K562 (cell line): ENCODE results near the gene DVL2. TPM values are rescaled to one million over a fixed set of nuclear protein-coding genes. Genes with fewer than 3 reads are reported as not detected.

ENCODE experiments used
- CBX3 ChIP-seq, 2 experiments: IDR thresholded peaks; 1 replicate in 1 of 2; 2 replicates in 1 of 2; pipeline ENCODE4 v1.6.1; 2012; ENCODE audit warnings: inconsistent platforms in 2 of 2, low read length in 2 of 2, borderline replicate concordance in 1 of 2, control low read depth in 1 of 2
- CREB1 ChIP-seq, 2 experiments: sonication (generic) in 1 of 2; formaldehyde crosslinking in 1 of 2; IDR thresholded peaks; 2 replicates each; pipeline versions ENCODE4 v1.6.1 to v1.8.0; 2012 to 2022; ENCODE audit warnings: inconsistent platforms in 1 of 2, mild to moderate bottlenecking in 1 of 2, missing genetic modification reagents in 1 of 2, moderate library complexity in 1 of 2
- GABPB1 ChIP-seq: sonication (generic); formaldehyde crosslinking; IDR thresholded peaks from 2 replicates; pipeline ENCODE4 v1.8.0; 2022; ENCODE audit warnings: mild to moderate bottlenecking, missing genetic modification reagents
- HMG20A ChIP-seq: fragments of 450-650 bp; formaldehyde crosslinking; conservative IDR thresholded peaks from 2 replicates; pipeline ENCODE4 v1.4.0; 2020; ENCODE audit warnings: mild to moderate bottlenecking, mixed read lengths
- MECOM ChIP-seq: fragments of 250-450 bp; sonication (Bioruptor Pico); IDR thresholded peaks from 2 replicates; pipeline ENCODE4 v1.8.0; 2022; ENCODE audit warnings: inconsistent platforms
- NR3C1 ChIP-seq: sonication (generic); formaldehyde crosslinking; IDR thresholded peaks from 2 replicates; pipeline ENCODE4 v1.8.1; 2022; ENCODE audit warnings: missing genetic modification reagents
- NRF1 ChIP-seq, 2 experiments: fragments of 450-650 bp; IDR thresholded peaks in 1 of 2; conservative IDR thresholded peaks in 1 of 2; 2 replicates each; pipeline ENCODE4 v1.6.1; 2014; ENCODE audit warnings: mild to moderate bottlenecking in 2 of 2
- SMC3 ChIP-seq: conservative IDR thresholded peaks from 2 replicates; pipeline ENCODE4 v1.6.1; 2011; ENCODE audit warnings: low read depth, low read length, improper control_type of control experiment; ENCODE audit not compliant: insufficient read depth
- ZBTB7A ChIP-seq: IDR thresholded peaks from 2 replicates; pipeline ENCODE4 v1.6.1; 2011; ENCODE audit warnings: low read depth, mild to moderate bottlenecking, low read length, moderate library complexity, borderline replicate concordance; ENCODE audit not compliant: control insufficient read depth
- ZC3H11A ChIP-seq: IDR thresholded peaks from 2 replicates; pipeline ENCODE4 v1.6.1; 2012; ENCODE audit warnings: low read depth, low read length, improper control_type of control experiment
- ZC3H4 ChIP-seq: sonication (generic); formaldehyde crosslinking; IDR thresholded peaks from 2 replicates; pipeline ENCODE4 v1.9.0; 2021; ENCODE audit warnings: missing genetic modification reagents, borderline replicate concordance
- ZFPM2 ChIP-seq: fragments of 250-450 bp; sonication (Bioruptor Pico); IDR thresholded peaks from 2 replicates; pipeline ENCODE4 v1.5.1; 2022; ENCODE audit warnings: mild to moderate bottlenecking
- polyA plus RNA-seq, 8 experiments: library from polyadenylated mRNA; depleted of rRNA in 4 of 8; stranded (reverse) in 5 of 8; unstranded in 3 of 8; fragments of >200 nt; fragmentation: Nextera tagmentation in 2 of 8; fragmentation: Illumina TruSeq in 1 of 8; extraction: Ambion mirVana in 2 of 8; extraction: Trizol in 1 of 8; gene quantifications; 2 replicates each; pipeline versions ENCODE4 v1.2.1 to v1.2.3, GENCODE V29; 2011 to 2014; ENCODE audit warnings: inconsistent platforms in 1 of 8, missing spikeins in 1 of 8
- total RNA-seq, 7 experiments: library from RNA; depleted of rRNA in 6 of 7; stranded (reverse); fragments of >200 nt in 6 of 7; fragmentation: Illumina TruSeq in 2 of 7; extraction: Trizol in 2 of 7; gene quantifications; 2 replicates each; pipeline versions ENCODE4 v1.2.1 to v1.2.3, GENCODE V29; 2011 to 2021; ENCODE audit warnings: low replicate concordance in 1 of 7
- TF ChIP-seq, protein P1 (sequence below): fragments of 450-650 bp; IDR thresholded peaks from 2 replicates; pipeline ENCODE4 v1.6.1; 2016; ENCODE audit warnings: borderline replicate concordance
- TF ChIP-seq, protein P2 (sequence below): fragments of 450-650 bp; formaldehyde crosslinking; IDR thresholded peaks from 2 replicates; pipeline ENCODE4 v1.4.0; 2022; ENCODE audit warnings: mild to moderate bottlenecking, moderate library complexity
- TF ChIP-seq, protein P3 (sequence below): fragments of 200-800 bp; sonication (Bioruptor generic); IDR thresholded peaks from 2 replicates; pipeline ENCODE4 v1.6.1; 2016; ENCODE audit warnings: missing genetic modification characterization, missing compliant biosample characterization
- TF ChIP-seq, protein P4 (sequence below): sonication (generic); formaldehyde crosslinking; IDR thresholded peaks from 2 replicates; pipeline ENCODE4 v1.8.0; 2022; ENCODE audit warnings: mild to moderate bottlenecking, missing genetic modification reagents
- TF ChIP-seq, protein P5 (sequence below): sonication (generic); formaldehyde crosslinking; IDR thresholded peaks from 2 replicates; pipeline ENCODE4 v1.8.0; 2022; ENCODE audit warnings: missing genetic modification reagents, mild to moderate bottlenecking, moderate library complexity, borderline replicate concordance

The DVL2 gene
- total and polyA plus RNA-seq, 9 of the 15 experiments (the other 6 are each of a cell fraction or from before 2014, with no cell fraction given) = 1.3 to 49.5 (median 24.3) TPM

DNA sequence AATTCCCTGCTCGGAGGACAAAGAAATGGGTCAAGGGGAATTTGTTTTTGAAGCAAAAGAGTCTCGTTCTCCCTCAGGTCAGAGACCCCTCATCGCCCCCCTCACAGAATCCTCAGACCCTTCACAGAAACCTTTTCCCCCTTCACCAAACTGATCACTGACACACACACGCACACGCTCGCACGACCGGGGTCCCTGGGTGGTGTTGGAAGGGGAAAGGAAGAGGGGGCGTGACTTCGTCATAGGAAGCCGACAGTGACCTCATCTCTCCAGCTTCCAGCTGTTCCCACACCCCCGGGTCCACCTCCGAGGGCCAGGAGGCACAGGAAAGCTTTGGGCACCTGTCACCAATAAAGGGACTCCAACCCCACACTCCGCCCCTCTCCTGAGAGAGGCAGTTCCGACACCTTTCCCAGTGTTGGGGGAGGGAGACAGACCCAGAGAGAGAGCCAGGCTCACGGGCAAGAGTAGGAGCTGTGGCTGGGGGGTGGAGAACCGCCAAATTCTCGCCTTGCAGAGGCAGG lies 56.3 kb downstream of the DVL2 start (continued):
- TF ChIP-seq GABPB1 (no peak), MECOM (no peak), ZBTB7A (peak; percentile 40; the same call in 1 of the 2 replicates), ZC3H11A (no peak), NR3C1 (no peak), ZFPM2 (CRISPR knock-in tag) (no peak), ZC3H4 (CRISPR knock-in tag) (no peak), CBX3 (IDR thresholded peaks at IDR 0.05; ENCODE audit: borderline replicate concordance in 1 of 2, low read length in 2 of 2) (no peak), HMG20A (CRISPR knock-in tag) (no peak), SMC3 (no peak), NRF1 (conservative IDR thresholded peaks at IDR 0.05 in 1 of 2, IDR thresholded peaks at IDR 0.05 in 1 of 2) (no peak), CREB1 (IDR thresholded peaks at IDR 0.05) (peak; percentile 83), CREB1 (CRISPR knock-in tag; IDR thresholded peaks at IDR 0.05) (peak; percentile 18; the same call in 1 of the 2 replicates)
- TF ChIP-seq, protein P1, sequence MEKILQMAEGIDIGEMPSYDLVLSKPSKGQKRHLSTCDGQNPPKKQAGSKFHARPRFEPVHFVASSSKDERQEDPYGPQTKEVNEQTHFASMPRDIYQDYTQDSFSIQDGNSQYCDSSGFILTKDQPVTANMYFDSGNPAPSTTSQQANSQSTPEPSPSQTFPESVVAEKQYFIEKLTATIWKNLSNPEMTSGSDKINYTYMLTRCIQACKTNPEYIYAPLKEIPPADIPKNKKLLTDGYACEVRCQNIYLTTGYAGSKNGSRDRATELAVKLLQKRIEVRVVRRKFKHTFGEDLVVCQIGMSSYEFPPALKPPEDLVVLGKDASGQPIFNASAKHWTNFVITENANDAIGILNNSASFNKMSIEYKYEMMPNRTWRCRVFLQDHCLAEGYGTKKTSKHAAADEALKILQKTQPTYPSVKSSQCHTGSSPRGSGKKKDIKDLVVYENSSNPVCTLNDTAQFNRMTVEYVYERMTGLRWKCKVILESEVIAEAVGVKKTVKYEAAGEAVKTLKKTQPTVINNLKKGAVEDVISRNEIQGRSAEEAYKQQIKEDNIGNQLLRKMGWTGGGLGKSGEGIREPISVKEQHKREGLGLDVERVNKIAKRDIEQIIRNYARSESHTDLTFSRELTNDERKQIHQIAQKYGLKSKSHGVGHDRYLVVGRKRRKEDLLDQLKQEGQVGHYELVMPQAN = no peak
- TF ChIP-seq, protein P2, sequence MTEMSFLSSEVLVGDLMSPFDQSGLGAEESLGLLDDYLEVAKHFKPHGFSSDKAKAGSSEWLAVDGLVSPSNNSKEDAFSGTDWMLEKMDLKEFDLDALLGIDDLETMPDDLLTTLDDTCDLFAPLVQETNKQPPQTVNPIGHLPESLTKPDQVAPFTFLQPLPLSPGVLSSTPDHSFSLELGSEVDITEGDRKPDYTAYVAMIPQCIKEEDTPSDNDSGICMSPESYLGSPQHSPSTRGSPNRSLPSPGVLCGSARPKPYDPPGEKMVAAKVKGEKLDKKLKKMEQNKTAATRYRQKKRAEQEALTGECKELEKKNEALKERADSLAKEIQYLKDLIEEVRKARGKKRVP (CRISPR knock-in tag) = no peak
- TF ChIP-seq, protein P3, sequence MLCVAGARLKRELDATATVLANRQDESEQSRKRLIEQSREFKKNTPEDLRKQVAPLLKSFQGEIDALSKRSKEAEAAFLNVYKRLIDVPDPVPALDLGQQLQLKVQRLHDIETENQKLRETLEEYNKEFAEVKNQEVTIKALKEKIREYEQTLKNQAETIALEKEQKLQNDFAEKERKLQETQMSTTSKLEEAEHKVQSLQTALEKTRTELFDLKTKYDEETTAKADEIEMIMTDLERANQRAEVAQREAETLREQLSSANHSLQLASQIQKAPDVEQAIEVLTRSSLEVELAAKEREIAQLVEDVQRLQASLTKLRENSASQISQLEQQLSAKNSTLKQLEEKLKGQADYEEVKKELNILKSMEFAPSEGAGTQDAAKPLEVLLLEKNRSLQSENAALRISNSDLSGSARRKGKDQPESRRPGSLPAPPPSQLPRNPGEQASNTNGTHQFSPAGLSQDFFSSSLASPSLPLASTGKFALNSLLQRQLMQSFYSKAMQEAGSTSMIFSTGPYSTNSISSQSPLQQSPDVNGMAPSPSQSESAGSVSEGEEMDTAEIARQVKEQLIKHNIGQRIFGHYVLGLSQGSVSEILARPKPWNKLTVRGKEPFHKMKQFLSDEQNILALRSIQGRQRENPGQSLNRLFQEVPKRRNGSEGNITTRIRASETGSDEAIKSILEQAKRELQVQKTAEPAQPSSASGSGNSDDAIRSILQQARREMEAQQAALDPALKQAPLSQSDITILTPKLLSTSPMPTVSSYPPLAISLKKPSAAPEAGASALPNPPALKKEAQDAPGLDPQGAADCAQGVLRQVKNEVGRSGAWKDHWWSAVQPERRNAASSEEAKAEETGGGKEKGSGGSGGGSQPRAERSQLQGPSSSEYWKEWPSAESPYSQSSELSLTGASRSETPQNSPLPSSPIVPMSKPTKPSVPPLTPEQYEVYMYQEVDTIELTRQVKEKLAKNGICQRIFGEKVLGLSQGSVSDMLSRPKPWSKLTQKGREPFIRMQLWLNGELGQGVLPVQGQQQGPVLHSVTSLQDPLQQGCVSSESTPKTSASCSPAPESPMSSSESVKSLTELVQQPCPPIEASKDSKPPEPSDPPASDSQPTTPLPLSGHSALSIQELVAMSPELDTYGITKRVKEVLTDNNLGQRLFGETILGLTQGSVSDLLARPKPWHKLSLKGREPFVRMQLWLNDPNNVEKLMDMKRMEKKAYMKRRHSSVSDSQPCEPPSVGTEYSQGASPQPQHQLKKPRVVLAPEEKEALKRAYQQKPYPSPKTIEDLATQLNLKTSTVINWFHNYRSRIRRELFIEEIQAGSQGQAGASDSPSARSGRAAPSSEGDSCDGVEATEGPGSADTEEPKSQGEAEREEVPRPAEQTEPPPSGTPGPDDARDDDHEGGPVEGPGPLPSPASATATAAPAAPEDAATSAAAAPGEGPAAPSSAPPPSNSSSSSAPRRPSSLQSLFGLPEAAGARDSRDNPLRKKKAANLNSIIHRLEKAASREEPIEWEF (CRISPR knock-in tag) = no peak
- TF ChIP-seq, protein P4, sequence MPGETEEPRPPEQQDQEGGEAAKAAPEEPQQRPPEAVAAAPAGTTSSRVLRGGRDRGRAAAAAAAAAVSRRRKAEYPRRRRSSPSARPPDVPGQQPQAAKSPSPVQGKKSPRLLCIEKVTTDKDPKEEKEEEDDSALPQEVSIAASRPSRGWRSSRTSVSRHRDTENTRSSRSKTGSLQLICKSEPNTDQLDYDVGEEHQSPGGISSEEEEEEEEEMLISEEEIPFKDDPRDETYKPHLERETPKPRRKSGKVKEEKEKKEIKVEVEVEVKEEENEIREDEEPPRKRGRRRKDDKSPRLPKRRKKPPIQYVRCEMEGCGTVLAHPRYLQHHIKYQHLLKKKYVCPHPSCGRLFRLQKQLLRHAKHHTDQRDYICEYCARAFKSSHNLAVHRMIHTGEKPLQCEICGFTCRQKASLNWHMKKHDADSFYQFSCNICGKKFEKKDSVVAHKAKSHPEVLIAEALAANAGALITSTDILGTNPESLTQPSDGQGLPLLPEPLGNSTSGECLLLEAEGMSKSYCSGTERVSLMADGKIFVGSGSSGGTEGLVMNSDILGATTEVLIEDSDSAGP (CRISPR knock-in tag) = no peak
- TF ChIP-seq, protein P5, sequence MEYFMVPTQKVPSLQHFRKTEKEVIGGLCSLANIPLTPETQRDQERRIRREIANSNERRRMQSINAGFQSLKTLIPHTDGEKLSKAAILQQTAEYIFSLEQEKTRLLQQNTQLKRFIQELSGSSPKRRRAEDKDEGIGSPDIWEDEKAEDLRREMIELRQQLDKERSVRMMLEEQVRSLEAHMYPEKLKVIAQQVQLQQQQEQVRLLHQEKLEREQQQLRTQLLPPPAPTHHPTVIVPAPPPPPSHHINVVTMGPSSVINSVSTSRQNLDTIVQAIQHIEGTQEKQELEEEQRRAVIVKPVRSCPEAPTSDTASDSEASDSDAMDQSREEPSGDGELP (CRISPR knock-in tag) = peak; percentile 94
